Adrenal gland (tissue), 12 donors: Measurements from ENCODE around the gene ITIH5. TPM values are rescaled to one million over a fixed set of nuclear protein-coding genes. Genes with fewer than 3 reads are reported as not detected.

Experiments used
- DNase-seq, 7 donors: peaks; one replicate each; pipeline ENCODE4 v3.0.0-alpha.2; 2019 to 2020
- H3K27ac ChIP-seq, 5 donors: fragments of 200-600 bp; sonication (generic) in 4 of 5; 1 replicate in 3 of 5; 2 replicates in 2 of 5; pipeline versions ENCODE4 v1.5.1 to v1.8.0; 2016 to 2020; ENCODE audit warnings: mild to moderate bottlenecking in 1 of 5
- H3K27me3 ChIP-seq: fragments of 200-600 bp; 2 replicates; pipeline ENCODE4 v1.8.0; 2021
- H3K36me3 ChIP-seq, 2 donors: fragments of 200-600 bp; replicated peaks in 1 of 2; 1 replicate in 1 of 2; 2 replicates in 1 of 2; pipeline versions ENCODE4 v1.5.1 to v1.8.0; 2018 to 2022
- H3K4me1 ChIP-seq, 2 donors: fragments of 200-600 bp; replicated peaks in 1 of 2; 1 replicate in 1 of 2; 2 replicates in 1 of 2; pipeline versions ENCODE4 v1.5.1 to v1.8.0; 2018 to 2021
- H3K4me3 ChIP-seq, 4 donors: fragments of 200-600 bp; sonication (generic) in 3 of 4; one replicate each; pipeline ENCODE4 v1.5.1; 2016 to 2018
- H3K9me3 ChIP-seq, 3 donors: fragments of 200-600 bp; sonication (generic) in 1 of 3; replicated peaks in 1 of 3; 1 replicate in 2 of 3; 2 replicates in 1 of 3; pipeline versions ENCODE4 v1.5.1 to v1.8.0; 2016 to 2021
- POLR2A ChIP-seq, 2 donors: fragments of 450-650 bp; IDR thresholded peaks; one replicate each; pipeline ENCODE4 v1.6.1; 2017; ENCODE audit warnings: antibody characterized with exemption in 2 of 2, mild to moderate bottlenecking in 2 of 2, moderate library complexity in 1 of 2
- WGBS, 4 donors: extraction: QIAGEN DNeasy Blood & Tissue Kit in 2 of 4; methylation state at CpG; one replicate each; pipeline versions ENCODE4 v1.1.5 to v1.1.7; 2013 to 2017; 5-methylcytosine and 5-hydroxymethylcytosine counted together
- intact Hi-C, 2 donors: fragments of 100-400 bp; cut with DNase I; formaldehyde crosslinking; loops; one replicate each; pipeline versions ENCODE4 v1.14.1 to v1.15.0; 2022 to 2023
- polyA plus RNA-seq, 3 donors: library from polyadenylated mRNA; stranded (reverse); fragments of 200-250 nt in 2 of 3; fragments of 350-450 nt in 1 of 3; fragmentation: Illumina TruSeq in 1 of 3; extraction: RNeasy Lipid Tissue Mini Kit (QIAGEN cat#74804) in 1 of 3; gene quantifications; one replicate each; pipeline ENCODE4 v1.2.3, GENCODE V29; 2013 to 2014
- total RNA-seq, 9 donors: library from RNA; depleted of rRNA in 4 of 9; stranded (reverse); fragments of >200 nt in 4 of 9; fragments of 120-200 nt in 1 of 9; fragmentation: NEBNext Ultra II Directional in 1 of 9; extraction: Animal tissue kit (Norgen Biotek cat#: 25700) in 1 of 9; gene quantifications; one replicate each; pipeline versions ENCODE4 v1.1.0 to v1.2.4, GENCODE V29; 2013 to 2023
- TF ChIP-seq, protein P1 (sequence below), 6 experiments: fragments of 450-650 bp in 4 of 6; fragments of 200-600 bp in 2 of 6; sonication (generic) in 1 of 6; IDR thresholded peaks; 1 replicate in 5 of 6; 2 replicates in 1 of 6; pipeline versions ENCODE4 v1.5.1 to v1.8.0; 2016 to 2021; ENCODE audit warnings: antibody characterized with exemption in 6 of 6, mild to moderate bottlenecking in 2 of 6, moderate library complexity in 1 of 6
- donor health status: healthy with polysubstance abuse.
- donor health status: Bipolar disorder and iron deficiency.
- donor health status: DM: yes; HTN: yes; CAD: no.
- donor health status: DM: no; HTN: no; CAD: no.
- donor health status: DM: no; HTN: no; CAD: no.
- donor health status: DM: yes; HTN: yes; CAD: no.

ITIH5 gene
- total and polyA plus RNA-seq, 12 donors = 0.66 to 6.2 (median 1.7) TPM

- TF ChIP-seq POLR2A (IDR thresholded peaks at IDR 0.05) = no peak
- TF ChIP-seq, protein P1, sequence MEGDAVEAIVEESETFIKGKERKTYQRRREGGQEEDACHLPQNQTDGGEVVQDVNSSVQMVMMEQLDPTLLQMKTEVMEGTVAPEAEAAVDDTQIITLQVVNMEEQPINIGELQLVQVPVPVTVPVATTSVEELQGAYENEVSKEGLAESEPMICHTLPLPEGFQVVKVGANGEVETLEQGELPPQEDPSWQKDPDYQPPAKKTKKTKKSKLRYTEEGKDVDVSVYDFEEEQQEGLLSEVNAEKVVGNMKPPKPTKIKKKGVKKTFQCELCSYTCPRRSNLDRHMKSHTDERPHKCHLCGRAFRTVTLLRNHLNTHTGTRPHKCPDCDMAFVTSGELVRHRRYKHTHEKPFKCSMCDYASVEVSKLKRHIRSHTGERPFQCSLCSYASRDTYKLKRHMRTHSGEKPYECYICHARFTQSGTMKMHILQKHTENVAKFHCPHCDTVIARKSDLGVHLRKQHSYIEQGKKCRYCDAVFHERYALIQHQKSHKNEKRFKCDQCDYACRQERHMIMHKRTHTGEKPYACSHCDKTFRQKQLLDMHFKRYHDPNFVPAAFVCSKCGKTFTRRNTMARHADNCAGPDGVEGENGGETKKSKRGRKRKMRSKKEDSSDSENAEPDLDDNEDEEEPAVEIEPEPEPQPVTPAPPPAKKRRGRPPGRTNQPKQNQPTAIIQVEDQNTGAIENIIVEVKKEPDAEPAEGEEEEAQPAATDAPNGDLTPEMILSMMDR (IDR thresholded peaks at IDR 0.05) = no peak
- 26 to 48% (median 42%) methylated on average over 3 of the region's 3 CpGs for WGBS, 4 donors
- H3K4me3 ChIP-seq = no peak overlapping the region
- intact Hi-C loops = no loop called here
- H3K36me3 ChIP-seq = no peaks in the 10 kb centered on the region
- no peaks in the 10 kb centered on the region for H3K9me3 ChIP-seq
- H3K27ac ChIP-seq = no peak overlapping the region
- H3K27me3 ChIP-seq = no peaks in the 10 kb centered on the region
- DNase-seq = peak in 2 of 7 donors; percentile 4 to 56
- H3K4me1 ChIP-seq = no peaks in the 10 kb centered on the region
Measured at GRCh38 chr10:7572391-7572790, 94.4 kb downstream of the ITIH5 start.

DNA sequence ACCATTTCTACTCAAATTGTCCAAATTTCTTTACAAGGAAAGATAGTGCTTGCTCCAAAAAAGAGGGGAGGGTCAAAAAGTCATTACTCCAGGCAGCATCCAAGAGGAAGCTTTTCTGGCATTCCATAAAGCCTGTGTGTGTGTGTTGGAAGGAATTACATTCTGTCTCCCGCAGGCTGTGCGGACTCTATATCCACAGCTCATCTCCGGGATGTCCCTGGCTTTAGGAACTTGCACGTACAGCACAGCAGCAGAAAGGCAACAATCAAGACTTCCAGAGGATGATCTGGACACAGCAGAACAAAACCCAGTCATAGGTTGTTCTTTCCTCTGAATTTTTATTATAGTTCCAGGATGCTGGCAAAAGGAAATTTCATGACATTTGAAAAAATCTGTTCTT is 94.8 kb downstream of the ITIH5 start:
- H3K36me3 ChIP-seq = no peaks in the 10 kb centered on the region

GRCh38 chr10:7567911-7568620 is 98.7 kb downstream of the ITIH5 start:
- WGBS, 4 donors = 72 to 87% (median 81%) methylated on average over 4 of the region's 4 CpGs
- DNase-seq = no peak
- Histone ChIP-seq H3K36me3 (no peaks in the 10 kb centered on the region), H3K27ac (no peak overlapping the region), H3K4me3 (no peak overlapping the region), H3K9me3 (no peaks in the 10 kb centered on the region), H3K27me3 (no peaks in the 10 kb centered on the region), H3K4me1 (peaks cover 0 to 6% of the 10 kb centered on the region in 2 donors)
- no peak for TF ChIP-seq POLR2A (IDR thresholded peaks at IDR 0.05)
- intact Hi-C loops = no loop called here

More for the DNA sequence above, 94.8 kb downstream of the ITIH5 start:
- intact Hi-C loops = no loop called here
- DNase-seq = no peak
- Histone ChIP-seq H3K27ac (no peak overlapping the region), H3K27me3 (no peaks in the 10 kb centered on the region), H3K4me3 (no peak overlapping the region), H3K4me1 (no peaks in the 10 kb centered on the region), H3K9me3 (no peaks in the 10 kb centered on the region)
- 30 to 69% (median 61%) methylated on average over 4 of the region's 4 CpGs for WGBS, 4 donors
- TF ChIP-seq, protein P1 (IDR thresholded peaks at IDR 0.05) = no peak
- TF ChIP-seq POLR2A (IDR thresholded peaks at IDR 0.05) = no peak

DNA sequence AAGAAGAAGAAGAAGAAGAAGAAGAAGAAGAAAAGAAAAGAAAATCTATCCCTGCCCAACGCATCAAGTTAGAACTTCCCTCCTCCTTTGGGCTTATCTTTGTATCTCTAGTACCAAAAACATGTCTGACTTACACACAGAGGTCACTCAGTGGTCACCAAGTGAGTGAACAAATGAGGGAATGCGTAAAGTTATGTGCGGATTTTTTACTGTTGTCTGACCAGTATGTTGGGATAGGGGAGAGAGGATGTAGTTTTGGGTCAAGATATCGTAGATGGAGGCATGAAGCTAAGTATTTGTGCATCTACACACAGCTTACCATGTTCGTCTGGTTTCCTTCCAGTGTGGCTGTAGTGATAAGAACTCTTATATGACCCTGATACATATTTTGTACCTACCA is 99.9 kb downstream of the ITIH5 start:
- no peak overlapping the region for H3K4me3 ChIP-seq
- H3K9me3 ChIP-seq = no peaks in the 10 kb centered on the region
- DNase-seq = no peak
- no peak overlapping the region for H3K27ac ChIP-seq
- intact Hi-C loops = no loop called here
- H3K4me1 ChIP-seq = peaks cover 0 to 6% of the 10 kb centered on the region in 2 donors
- no peaks in the 10 kb centered on the region for H3K27me3 ChIP-seq
- no peak for TF ChIP-seq POLR2A (IDR thresholded peaks at IDR 0.05)
- TF ChIP-seq, protein P1 (IDR thresholded peaks at IDR 0.05) = no peak
- H3K36me3 ChIP-seq = no peaks in the 10 kb centered on the region
- 85 to 93% (median 90%) methylated on average over 5 of the region's 5 CpGs for WGBS, 4 donors

GRCh38 chr10:7565871-7566270 is 100.9 kb downstream of the ITIH5 start:
- H3K36me3 ChIP-seq = no peaks in the 10 kb centered on the region
- TF ChIP-seq, protein P1 (IDR thresholded peaks at IDR 0.05) = no peak
- TF ChIP-seq POLR2A (IDR thresholded peaks at IDR 0.05) = no peak
- intact Hi-C loops = no loop called here
- H3K9me3 ChIP-seq = no peaks in the 10 kb centered on the region
- H3K4me1 ChIP-seq = peaks cover 5 to 14% of the 10 kb centered on the region in 2 donors
- WGBS, 4 donors = 92 to 97% (median 94%) methylated on average over 12 of the region's 12 CpGs
- no peak overlapping the region for H3K4me3 ChIP-seq
- H3K27me3 ChIP-seq = no peaks in the 10 kb centered on the region
- H3K27ac ChIP-seq = no peak overlapping the region
- DNase-seq = no peak
